PC-3 (cell line): Measurements from ENCODE around the gene ATF5. TPM values are rescaled to one million over a fixed set of nuclear protein-coding genes. Genes with fewer than 3 reads are reported as not detected.
A peak's percentile ranks its signal among the peaks of the same experiment; 100 is the strongest.

ENCODE experiments used
- ATAC-seq: fragments of 200-7000 bp; cut with Tn5 transposase; 2 replicates; pipeline ENCODE4 v1.9.1; 2020; ENCODE audit warnings: mild to moderate bottlenecking, moderate library complexity
- BruUV-seq: library from RNA; stranded (reverse); fragments of 400-500 nt; replicated peaks from 2 replicates; lab custom pipeline; 2021; lab: Mats Ljungman, UMichigan
- CTCF ChIA-PET: fragments of 300-600 bp; sonication (Branson Sonifier 250); formaldehyde crosslinking; loops from one replicate; lab custom pipeline; 2022; ENCODE audit warnings: antibody characterized with exemption; lab: Charles Lee
- POLR2A ChIA-PET: fragments of 300-600 bp; sonication (Branson Sonifier 250); formaldehyde crosslinking; loops from one replicate; lab custom pipeline; 2022; ENCODE audit warnings: antibody characterized with exemption; ENCODE audit not compliant: unreplicated experiment; lab: Charles Lee
- DNase-seq: peaks from one replicate; pipeline ENCODE4 v3.0.0-alpha.2; 2015
- H2AFZ ChIP-seq: fragments of 300-600 bp; sonication (generic); 2 replicates; pipeline ENCODE4 v1.6.0; 2016; ENCODE audit warnings: antibody characterized with exemption, low read length
- H3F3A ChIP-seq: fragments of 300-600 bp; sonication (generic); one replicate; pipeline ENCODE4 v1.6.0; 2017; ENCODE audit warnings: antibody characterized with exemption, low read length, control low read depth, mild to moderate bottlenecking; ENCODE audit not compliant: unreplicated experiment
- H3K27ac ChIP-seq: fragments of 300-600 bp; sonication (generic); 2 replicates; pipeline ENCODE4 v1.5.1; 2016; ENCODE audit warnings: mild to moderate bottlenecking, low read length
- H3K27me3 ChIP-seq: fragments of 300-600 bp; sonication (generic); 2 replicates; pipeline ENCODE4 v1.6.1; 2016; ENCODE audit warnings: low read length, mixed read lengths
- H3K36me3 ChIP-seq: fragments of 300-600 bp; sonication (generic); 2 replicates; pipeline ENCODE4 v1.6.1; 2016; ENCODE audit warnings: low read depth, mixed run types, low read length, mixed read lengths
- H3K4me1 ChIP-seq: fragments of 300-600 bp; sonication (generic); 2 replicates; pipeline ENCODE4 v1.5.1; 2016; ENCODE audit warnings: low read length; ENCODE audit not compliant: insufficient read depth
- H3K4me2 ChIP-seq: fragments of 300-600 bp; sonication (generic); 2 replicates; pipeline ENCODE4 v1.6.0; 2016; ENCODE audit warnings: low read length
- H3K4me3 ChIP-seq: fragments of 300-600 bp; sonication (generic); 2 replicates; pipeline ENCODE4 v1.5.1; 2016; ENCODE audit warnings: mild to moderate bottlenecking, low read length, mixed read lengths
- H3K79me2 ChIP-seq: fragments of 300-600 bp; sonication (generic); 2 replicates; pipeline ENCODE4 v1.6.1; 2017; ENCODE audit warnings: low read length, mixed read lengths
- H3K9ac ChIP-seq: fragments of 300-600 bp; sonication (generic); 2 replicates; pipeline ENCODE4 v1.6.0; 2016; ENCODE audit warnings: mild to moderate bottlenecking, low read length
- H3K9me2 ChIP-seq: fragments of 300-600 bp; sonication (generic); replicated peaks from 2 replicates; pipeline ENCODE4 v1.6.1; 2016; ENCODE audit warnings: mixed run types, low read length, mixed read lengths
- H3K9me3 ChIP-seq: fragments of 300-600 bp; sonication (generic); 2 replicates; pipeline ENCODE4 v1.6.1; 2016; ENCODE audit warnings: low read length, mixed read lengths
- H4K20me1 ChIP-seq: fragments of 300-600 bp; sonication (generic); 2 replicates; pipeline ENCODE4 v1.6.1; 2016; ENCODE audit warnings: low read length, mixed read lengths
- EZH2 ChIP-seq: fragments of 300-600 bp; sonication (generic); IDR thresholded peaks from one replicate; pipeline ENCODE4 v1.6.1; 2017; ENCODE audit warnings: antibody characterized with exemption, mild to moderate bottlenecking, low read length; ENCODE audit not compliant: unreplicated experiment
- EZH2phosphoT487 ChIP-seq: fragments of 300-600 bp; sonication (generic); IDR thresholded peaks from 2 replicates; pipeline ENCODE4 v1.6.1; 2018; ENCODE audit warnings: mild to moderate bottlenecking, antibody characterized with exemption, low read length, borderline replicate concordance
- intact Hi-C: fragments of 100-400 bp; cut with micrococcal nuclease; formaldehyde crosslinking; loops from 2 replicates; pipeline ENCODE4 v1.9.0; 2023
- total RNA-seq: library from RNA; depleted of rRNA; stranded (reverse); fragments of >200 nt; gene quantifications from 2 replicates; pipeline ENCODE4 v1.2.3, GENCODE V29; 2014
- TF ChIP-seq, protein P1 (sequence below): fragments of 300-600 bp; sonication (generic); conservative IDR thresholded peaks from 2 replicates; pipeline ENCODE4 v1.5.1; 2017; ENCODE audit warnings: antibody characterized with exemption, low read depth, mild to moderate bottlenecking, low read length

ATF5 gene
- total RNA-seq, 1 experiment from 2014 or later: 50.7 TPM

DNA sequence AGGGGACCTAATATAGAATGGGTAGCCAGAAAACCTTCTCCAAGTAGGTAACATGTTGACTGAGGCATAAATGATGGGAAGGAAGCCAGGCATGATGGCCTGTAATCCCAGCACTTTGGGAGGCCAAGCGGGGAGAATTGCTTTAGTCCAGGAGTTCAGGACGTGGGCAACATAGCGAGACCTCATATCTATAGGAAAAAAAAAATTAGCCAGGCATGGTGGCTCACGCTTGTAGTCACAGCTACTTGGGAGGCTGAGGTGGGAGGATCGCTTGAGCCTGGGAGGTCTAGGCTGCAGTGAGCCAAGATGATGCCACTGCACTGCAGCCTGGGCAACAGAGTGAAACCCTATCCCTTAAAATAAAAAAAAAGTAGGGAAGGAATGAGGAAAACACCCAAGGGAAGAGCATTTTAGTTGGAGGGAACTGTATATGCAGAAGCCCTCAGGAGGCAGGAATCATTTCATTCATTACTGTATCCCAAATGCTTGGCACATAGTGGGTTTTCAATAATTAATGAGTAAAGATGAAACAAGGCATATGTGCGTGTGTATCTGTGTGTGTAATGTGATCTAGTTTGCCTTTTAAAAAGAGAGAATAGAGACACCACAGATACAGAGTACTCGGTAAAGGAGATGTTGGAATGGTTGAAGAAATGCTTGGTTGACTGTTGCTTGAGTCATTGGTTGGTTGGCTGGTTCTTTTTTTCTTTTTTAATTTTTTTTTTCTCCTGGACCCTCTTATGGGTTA lies 2.5 kb downstream of the ATF5 start:
- no peak overlapping the region for H2AFZ ChIP-seq
- H3F3A ChIP-seq: peaks cover 12% of the 10 kb centered on the region
- H3K9me3 ChIP-seq: no peaks in the 10 kb centered on the region
- intact Hi-C loops: loop anchor here (10.0 kb wide), 1 partner anchor 93 kb away; the partner anchor contains the start of genes VRK3 and ZNF473
- peak overlapping the region; percentile 92 for H3K27ac ChIP-seq
- H3K4me3 ChIP-seq: 0 out of 2 replicates have a peak overlapping the region, but pooled peaks have one; percentile 2
- H3K4me1 ChIP-seq: peaks cover 58% of the 10 kb centered on the region
- DNase-seq (no peak), ATAC-seq (no peak)
- peaks cover 12% of the 10 kb centered on the region; the same call in 1 of the 2 replicates for H4K20me1 ChIP-seq
- ChIA-PET CTCF (no interaction called here), POLR2A (interaction anchor here (0.7 kb wide), 1 partner anchor 1463 kb away, joined by 10 read pairs; no protein-coding TSS in a partner anchor)
- peak overlapping the region; percentile 91 for H3K4me2 ChIP-seq
- no peaks in the 10 kb centered on the region for H3K9me2 ChIP-seq
- H3K9ac ChIP-seq: no peak overlapping the region
- TSS peak; percentile 8 for BruUV-seq
- TF ChIP-seq, protein P1, sequence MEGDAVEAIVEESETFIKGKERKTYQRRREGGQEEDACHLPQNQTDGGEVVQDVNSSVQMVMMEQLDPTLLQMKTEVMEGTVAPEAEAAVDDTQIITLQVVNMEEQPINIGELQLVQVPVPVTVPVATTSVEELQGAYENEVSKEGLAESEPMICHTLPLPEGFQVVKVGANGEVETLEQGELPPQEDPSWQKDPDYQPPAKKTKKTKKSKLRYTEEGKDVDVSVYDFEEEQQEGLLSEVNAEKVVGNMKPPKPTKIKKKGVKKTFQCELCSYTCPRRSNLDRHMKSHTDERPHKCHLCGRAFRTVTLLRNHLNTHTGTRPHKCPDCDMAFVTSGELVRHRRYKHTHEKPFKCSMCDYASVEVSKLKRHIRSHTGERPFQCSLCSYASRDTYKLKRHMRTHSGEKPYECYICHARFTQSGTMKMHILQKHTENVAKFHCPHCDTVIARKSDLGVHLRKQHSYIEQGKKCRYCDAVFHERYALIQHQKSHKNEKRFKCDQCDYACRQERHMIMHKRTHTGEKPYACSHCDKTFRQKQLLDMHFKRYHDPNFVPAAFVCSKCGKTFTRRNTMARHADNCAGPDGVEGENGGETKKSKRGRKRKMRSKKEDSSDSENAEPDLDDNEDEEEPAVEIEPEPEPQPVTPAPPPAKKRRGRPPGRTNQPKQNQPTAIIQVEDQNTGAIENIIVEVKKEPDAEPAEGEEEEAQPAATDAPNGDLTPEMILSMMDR: no peak
- TF ChIP-seq EZH2phosphoT487: no peak
- no peak for TF ChIP-seq EZH2
- H3K79me2 ChIP-seq: peaks cover 50% of the 10 kb centered on the region
- H3K27me3 ChIP-seq: no peaks in the 10 kb centered on the region
- H3K36me3 ChIP-seq: peaks cover 33% of the 10 kb centered on the region

DNA sequence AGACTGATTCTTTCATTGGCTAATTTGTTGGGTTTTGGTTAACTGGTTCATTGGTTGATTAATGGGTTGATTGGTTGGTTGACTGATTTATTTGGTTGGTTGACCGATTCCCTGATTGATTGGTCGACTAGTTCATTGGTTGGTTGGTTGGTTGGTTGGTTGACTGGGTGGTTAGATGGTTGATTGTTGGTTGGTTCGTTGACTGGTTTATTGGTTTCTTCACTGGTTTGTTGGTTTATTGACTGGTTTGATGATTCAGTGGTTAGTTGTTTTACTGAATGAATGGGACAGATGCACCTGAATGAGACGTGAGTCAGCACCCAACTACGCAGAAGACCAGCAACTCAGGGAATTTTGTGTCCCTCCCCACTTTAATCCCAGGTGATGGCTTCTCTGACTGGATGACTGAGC lies 3.0 kb downstream of the ATF5 start:
- Histone ChIP-seq H3K4me3 (no peak overlapping the region), H3F3A (peaks cover 12% of the 10 kb centered on the region), H3K36me3 (peaks cover 27% of the 10 kb centered on the region), H3K9me2 (no peaks in the 10 kb centered on the region), H3K9me3 (no peaks in the 10 kb centered on the region), H3K9ac (no peak overlapping the region), H2AFZ (no peak overlapping the region), H3K4me1 (peaks cover 52% of the 10 kb centered on the region), H3K27ac (peak overlapping the region; percentile 92), H3K79me2 (peaks cover 44% of the 10 kb centered on the region), H3K4me2 (peak overlapping the region; percentile 91), H4K20me1 (peaks cover 6% of the 10 kb centered on the region; the same call in 1 of the 2 replicates), H3K27me3 (no peaks in the 10 kb centered on the region)
- intact Hi-C loops: loop anchor here (10.0 kb wide), 1 partner anchor 93 kb away; the partner anchor contains the start of genes VRK3 and ZNF473
- ChIA-PET POLR2A (interaction anchor here (0.7 kb wide), 1 partner anchor 1462 kb away, joined by 10 read pairs; no protein-coding TSS in a partner anchor), CTCF (no interaction called here)
- peak; percentile 54 for ATAC-seq
- no TSS peak for BruUV-seq
- TF ChIP-seq EZH2phosphoT487: no peak
- no peak for TF ChIP-seq EZH2
- TF ChIP-seq, protein P1: no peak
- DNase-seq: peak; percentile 98

DNA sequence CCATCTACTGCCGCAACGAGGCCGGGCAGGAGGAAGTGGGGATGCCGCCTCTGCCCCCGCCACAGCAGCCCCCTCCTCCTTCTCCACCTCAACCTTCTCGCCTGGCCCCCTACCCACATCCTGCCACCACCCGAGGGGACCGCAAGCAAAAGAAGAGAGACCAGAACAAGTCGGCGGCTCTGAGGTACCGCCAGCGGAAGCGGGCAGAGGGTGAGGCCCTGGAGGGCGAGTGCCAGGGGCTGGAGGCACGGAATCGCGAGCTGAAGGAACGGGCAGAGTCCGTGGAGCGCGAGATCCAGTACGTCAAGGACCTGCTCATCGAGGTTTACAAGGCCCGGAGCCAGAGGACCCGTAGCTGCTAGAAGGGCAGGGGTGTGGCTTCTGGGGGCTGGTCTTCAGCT lies 3.7 kb downstream of the ATF5 start:
- Histone ChIP-seq H3F3A (peaks cover 12% of the 10 kb centered on the region), H3K27me3 (no peaks in the 10 kb centered on the region), H3K27ac (peak overlapping the region; percentile 36), H3K4me2 (no peak overlapping the region), H3K4me3 (no peak overlapping the region), H3K79me2 (peaks cover 37% of the 10 kb centered on the region), H4K20me1 (no peaks in the 10 kb centered on the region; the same call in 1 of the 2 replicates), H2AFZ (no peak overlapping the region), H3K9me2 (no peaks in the 10 kb centered on the region), H3K4me1 (peaks cover 45% of the 10 kb centered on the region), H3K9me3 (no peaks in the 10 kb centered on the region), H3K9ac (no peak overlapping the region), H3K36me3 (peaks cover 20% of the 10 kb centered on the region)
- no peak for ATAC-seq
- DNase-seq: no peak
- CTCF ChIA-PET: no interaction called here
- BruUV-seq: no TSS peak
- no peak for TF ChIP-seq EZH2phosphoT487
- TF ChIP-seq, protein P1: no peak
- no peak for TF ChIP-seq EZH2
- intact Hi-C loops: loop anchor here (10.0 kb wide), 1 partner anchor 92 kb away; the partner anchor contains the start of genes VRK3 and ZNF473
- POLR2A ChIA-PET: no interaction called here
